ACHN (cell line): Measurements from ENCODE around the gene RBM18.
A peak's percentile ranks its signal among the peaks of the same experiment; 100 is the strongest.

ENCODE experiments used
- DNase-seq: peaks from one replicate; pipeline ENCODE4 v3.0.0-alpha.2; 2015
- in situ Hi-C: cut with HindIII; loops from 2 replicates; pipeline ENCODE4 v1.10.0; 2017; ENCODE audit warnings: low sequenced_read_pairs, low pct_ligation_motif_present, low pct_unique_long_range_greater_than_20kb

The RBM18 gene

DNA sequence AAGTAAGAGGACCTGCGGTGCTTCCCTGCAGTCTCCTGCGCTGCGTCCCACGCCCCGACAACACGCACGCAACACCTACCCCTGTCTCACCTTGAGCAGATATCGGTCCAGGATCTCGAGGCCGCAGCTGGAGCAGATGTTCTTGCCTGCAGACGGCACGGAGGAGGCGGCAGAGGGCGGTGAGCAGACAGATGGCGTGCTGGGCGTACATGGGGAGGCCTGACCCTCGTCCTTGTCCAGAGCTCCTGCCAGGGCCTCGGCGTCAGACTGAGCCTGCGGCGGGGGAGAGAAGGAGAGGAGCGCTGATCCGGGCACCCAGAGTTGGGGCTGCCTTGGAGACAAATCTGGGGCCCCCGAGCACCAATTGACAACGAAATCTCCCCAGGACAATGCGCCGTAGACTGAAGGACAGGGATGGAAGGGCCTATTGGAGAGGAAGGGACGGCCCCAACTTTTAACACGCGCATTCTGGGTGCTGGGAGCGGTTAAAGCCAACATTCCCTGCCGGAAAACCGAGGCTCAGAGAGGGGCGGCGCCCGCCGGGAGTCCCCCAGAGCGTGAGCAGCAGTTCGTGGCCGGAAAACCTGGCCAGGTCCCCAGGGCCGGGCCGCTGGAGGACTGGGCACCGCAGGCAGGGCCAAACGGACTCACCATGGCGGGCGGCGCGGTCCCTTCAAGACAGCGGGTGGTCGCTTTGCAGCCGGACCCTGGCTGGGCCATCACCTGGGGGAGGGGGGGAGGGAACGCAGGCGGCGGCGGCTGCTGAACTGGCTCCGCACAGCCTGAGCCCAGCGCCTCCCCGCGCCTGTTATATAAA is 37.7 kb downstream of the RBM18 start:
- in situ Hi-C loops = no loop called here
- DNase-seq = no peak

DNA sequence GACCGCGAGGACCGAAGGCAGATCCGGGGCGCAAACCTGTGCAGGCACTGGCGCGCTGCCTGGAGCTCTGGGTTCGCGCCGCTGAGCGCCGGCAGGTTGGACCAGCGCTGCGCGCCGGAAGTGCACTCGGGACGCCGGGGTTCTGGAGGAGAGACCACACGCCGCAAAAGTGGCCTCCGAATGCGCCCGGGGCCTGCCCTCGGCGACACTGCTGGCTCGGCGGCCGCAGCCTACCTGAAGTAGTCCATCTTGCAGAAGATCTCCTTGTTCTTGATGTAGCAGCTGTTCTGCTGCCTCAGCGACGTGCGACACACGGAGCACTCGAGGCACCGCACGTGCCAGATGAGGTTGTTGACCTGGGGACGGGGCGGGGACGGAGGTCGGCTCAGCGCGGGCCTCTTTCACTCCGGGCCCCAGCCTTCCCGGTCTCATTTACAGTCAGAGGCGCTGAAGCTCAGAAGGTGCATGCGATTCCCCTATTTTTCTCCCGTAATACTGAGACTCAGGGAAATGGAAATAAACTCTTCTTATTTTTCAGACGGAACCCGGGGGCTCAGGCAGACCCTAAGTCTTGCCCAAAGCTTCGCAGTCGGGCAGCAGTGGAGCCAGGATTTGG is 38.4 kb downstream of the RBM18 start:
- no peak for DNase-seq
- in situ Hi-C loops = no loop called here

DNA sequence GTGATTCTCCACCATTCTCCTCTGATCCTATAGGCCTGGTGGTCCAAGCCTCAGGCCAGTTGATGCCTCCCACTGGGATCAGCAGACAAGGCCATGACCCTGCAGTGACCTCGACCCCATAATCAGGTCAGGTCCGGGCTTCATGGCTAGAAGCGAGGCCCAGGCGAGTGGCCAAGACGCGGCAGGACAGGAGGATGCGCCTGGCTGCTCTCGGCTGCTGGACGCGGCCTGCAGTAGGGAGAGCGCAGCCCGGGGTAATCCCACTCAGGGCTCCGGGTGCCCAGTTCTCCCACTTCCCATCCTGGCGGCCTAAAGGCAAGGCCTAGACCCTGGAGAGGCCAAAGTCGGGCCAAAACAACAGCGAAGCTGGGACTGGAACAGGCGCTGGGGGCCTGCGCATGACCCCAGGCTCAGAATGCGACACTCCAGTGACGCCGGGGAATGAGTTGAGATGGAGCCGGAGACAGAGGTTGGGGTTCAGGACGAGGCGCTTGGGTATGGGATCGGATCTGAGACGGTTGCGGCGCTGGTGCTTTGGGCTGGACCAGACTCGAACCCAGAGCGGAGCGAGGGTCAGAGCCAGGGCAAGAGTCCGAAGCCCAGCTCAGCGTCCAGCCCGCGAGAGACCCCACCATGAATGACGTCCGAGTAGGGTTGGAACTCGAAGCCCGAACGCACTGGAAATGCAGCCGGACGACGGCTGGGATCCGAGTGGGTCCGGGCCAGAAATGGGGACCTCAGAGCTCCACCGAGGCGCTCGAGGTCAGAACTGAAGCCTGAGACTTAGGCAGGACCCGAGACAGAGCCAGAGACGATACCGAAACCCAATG is 39.1 kb downstream of the RBM18 start:
- DNase-seq = no peak
- in situ Hi-C loops = no loop called here

GRCh38 chr9:122223435-122223834 is 41.2 kb downstream of the RBM18 start:
- in situ Hi-C loops = no loop called here
- DNase-seq = no peak

DNA sequence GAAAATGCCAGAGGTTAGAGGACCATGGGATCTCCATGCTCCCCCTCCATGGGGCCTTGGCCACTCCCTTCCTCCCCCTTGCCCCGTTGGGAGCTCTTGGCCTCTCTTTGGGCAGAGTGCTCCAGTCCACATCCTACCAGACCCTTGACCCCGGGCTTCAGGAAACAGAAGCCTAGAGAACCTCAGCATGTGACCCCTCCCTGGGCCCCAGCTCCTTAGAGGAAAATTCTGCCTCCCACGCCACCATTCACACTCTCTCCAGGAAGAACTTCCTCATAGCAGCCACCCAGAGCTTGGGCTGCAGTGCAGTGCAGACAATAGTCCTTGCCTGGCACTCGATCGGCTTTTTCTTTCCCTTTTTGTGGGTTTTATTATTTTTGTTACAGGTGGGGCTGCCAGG is 41.8 kb downstream of the RBM18 start:
- no peak for DNase-seq
- in situ Hi-C loops = no loop called here

GRCh38 chr9:122221183-122221811 is 43.3 kb downstream of the RBM18 start:
- in situ Hi-C loops = no loop called here
- DNase-seq = no peak

DNA sequence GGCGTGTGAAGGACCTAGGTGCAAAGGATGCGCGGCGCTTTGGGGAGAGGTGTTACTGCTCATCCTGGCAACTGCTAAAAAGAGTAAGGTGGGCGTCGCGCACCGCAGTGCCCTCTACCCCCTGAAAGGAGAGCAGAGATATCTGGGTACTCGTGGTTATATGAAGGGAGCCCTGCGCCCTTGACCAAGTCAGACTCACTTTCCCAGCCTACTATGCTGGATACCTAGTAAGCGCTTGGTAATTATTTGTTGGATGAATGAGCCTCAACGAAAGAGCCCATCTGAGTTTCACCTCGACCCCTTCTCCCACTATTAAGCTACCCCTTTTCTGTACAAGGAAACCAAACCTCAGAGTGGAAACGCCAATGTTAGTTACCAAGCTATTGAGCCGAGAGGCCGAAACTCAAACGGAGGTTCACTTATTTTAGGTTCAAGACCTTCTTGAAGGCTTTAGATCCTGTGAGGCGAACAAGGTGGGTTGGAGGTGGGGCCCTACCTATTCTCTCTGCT is 43.9 kb downstream of the RBM18 start:
- in situ Hi-C loops = no loop called here
- DNase-seq = no peak

- in situ Hi-C loops = no loop called here
- peak; percentile 24 for DNase-seq
Measured at GRCh38 chr9:122219856-122220672, 44.6 kb downstream of the RBM18 start.

GRCh38 chr9:122218935-122219855 is 45.4 kb downstream of the RBM18 start:
- peak; percentile 11 for DNase-seq
- in situ Hi-C loops = no loop called here

- no peak for DNase-seq
- in situ Hi-C loops = no loop called here
Measured at GRCh38 chr9:122218071-122218934, 46.3 kb downstream of the RBM18 start.

DNA sequence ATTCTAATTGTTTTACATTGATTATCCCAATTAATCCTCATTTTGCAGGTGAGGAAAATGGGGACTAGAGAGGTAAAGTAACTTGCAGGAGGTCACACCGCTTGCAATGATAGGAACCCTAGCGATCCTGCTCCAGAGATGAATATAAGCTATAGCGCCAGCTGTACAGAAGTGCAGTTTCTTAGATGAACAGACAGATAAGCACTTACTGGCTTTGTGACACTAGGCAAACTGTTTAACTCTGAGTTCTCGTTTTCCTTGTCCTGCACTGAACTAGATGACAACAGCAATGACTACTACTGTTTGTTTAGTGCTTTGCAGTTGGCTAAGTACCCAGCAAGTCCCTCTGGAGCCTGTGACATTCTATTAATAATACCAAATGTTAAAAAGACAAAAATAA is 47.0 kb downstream of the RBM18 start:
- in situ Hi-C loops = no loop called here
- DNase-seq = no peak

DNA sequence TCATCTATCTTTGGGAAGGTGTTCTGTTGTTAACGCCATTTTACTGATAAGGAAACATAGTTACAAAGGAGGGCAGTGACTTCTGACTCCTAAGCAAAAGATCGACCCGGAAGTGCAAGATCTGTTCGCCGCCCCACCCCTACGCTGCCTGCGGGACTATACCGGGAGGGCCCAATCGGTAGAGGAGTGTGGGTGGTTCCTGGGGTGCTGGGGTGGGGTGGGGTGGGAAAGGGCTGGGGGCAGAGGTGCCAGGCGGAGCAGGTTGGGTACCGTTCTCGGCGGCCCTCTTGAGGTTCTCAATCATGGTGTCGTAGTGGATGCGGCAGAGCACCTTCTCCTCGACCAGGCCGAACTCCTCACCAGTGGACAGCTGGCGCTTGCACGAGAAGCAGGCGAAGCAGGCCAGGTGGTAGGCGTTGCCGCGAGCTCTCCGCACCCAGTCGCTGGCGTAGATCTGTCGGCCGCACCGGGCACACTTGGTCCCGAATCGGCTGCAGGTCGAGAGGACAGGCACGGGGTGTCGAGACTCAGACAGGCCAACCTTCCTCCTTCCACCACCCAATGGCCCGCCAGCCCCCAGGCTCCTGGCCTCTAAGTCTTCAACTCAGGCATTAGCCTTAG is 47.7 kb downstream of the RBM18 start:
- in situ Hi-C loops = no loop called here
- DNase-seq = no peak

DNA sequence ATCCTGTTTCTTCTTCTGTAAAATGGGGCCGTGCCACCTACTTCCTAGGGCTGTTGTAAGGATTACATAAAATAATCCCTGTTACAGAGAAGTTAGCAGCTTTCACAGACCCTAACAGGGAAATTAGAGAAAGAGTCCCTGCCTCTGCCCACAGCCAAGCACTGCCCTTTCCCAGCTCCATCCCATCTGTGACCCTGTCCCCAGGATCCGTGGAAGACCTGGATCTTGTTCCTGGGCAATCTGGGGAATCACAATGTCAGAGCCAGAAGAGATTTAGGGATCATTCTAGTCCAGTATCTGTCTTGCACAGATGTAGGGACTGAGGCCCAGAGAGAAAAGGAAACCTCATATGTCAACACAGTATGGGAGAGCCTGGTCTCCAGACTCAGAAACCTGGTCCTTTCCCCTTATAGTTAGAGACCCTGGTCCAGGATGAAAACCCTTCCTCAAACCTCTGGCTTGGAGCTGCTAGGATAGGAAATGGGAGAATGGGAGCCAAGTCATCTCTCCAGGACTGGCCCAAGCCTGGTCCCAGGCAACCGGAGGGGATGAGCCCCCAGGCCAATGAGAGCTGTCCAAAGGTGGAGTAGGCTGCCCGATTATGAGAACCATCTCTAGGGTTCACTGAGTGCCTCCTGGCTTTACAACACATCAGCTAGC is 48.4 kb downstream of the RBM18 start:
- in situ Hi-C loops = no loop called here
- no peak for DNase-seq

- no peak for DNase-seq
- in situ Hi-C loops = no loop called here
Measured at GRCh38 chr9:122215663-122216062, 49.0 kb downstream of the RBM18 start.

DNA sequence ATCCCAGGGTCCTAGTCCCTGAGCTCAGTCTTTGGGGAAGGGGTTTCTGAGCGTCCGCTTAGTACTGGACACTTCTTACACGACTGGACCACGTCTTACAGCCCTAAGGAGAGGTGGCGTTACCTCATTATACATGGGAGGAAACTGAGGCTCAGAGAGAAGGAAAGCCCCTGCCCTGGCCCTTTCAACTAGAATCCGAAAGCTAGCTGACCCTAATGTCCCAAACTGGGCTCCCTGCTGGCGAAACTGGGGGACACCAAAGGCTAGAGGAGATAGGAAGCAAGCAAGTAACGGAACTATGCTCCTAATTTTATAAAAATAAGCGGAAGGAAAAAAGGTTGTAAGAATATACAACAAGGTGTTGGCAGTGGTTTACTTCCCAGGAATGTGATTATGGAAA is 50.1 kb downstream of the RBM18 start:
- in situ Hi-C loops = no loop called here
- DNase-seq = no peak
